ENCODE measurements around the gene ZNF845. TPM values are rescaled to one million over a fixed set of nuclear protein-coding genes. Genes with fewer than 3 reads are reported as not detected.
"Not testable (repeated sequence)": the region's sequence is repeated elsewhere in the genome, so short reads cannot be mapped to it uniquely, and the experiment has no call there.

The ZNF845 gene
- total RNA-seq, 2 donors from 2014 or later = 5.2 to 7.8 TPM

GRCh38 chr19:53372196-53372595, 38.6 kb downstream of the ZNF845 start:
- intact Hi-C loops (cut with DNase I, micrococcal nuclease) = no loop called here

DNA sequence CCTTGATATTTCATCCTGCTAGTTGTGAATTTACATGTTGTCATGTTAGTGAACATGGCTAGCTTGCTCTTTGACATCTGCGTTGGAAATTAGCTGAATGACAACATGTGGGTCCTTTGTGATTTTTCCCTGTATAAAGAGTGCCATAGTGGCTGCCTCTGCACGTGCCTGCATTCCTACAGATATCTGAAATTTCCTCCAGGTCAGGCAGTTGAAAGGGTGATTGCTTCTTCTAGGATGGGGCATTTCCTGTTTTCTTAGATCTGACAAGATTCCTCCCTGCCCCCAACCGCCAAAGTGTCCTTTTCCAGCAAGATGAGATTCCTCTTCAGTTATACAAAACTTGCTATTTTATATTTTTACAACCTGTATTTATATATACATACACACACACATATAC, 40.7 kb downstream of the ZNF845 start:
- intact Hi-C loops (cut with DNase I, micrococcal nuclease) = no loop called here
- ATAC-seq (no peak), DNase-seq (no peak)

More at GRCh38 chr19:53372196-53372595, 38.6 kb downstream of the ZNF845 start:
- ATAC-seq (no peak), DNase-seq (no peak)

- no peak for ATAC-seq
- DNase-seq = no peak
- intact Hi-C loops (cut with DNase I, micrococcal nuclease) = no loop called here
These were observed 41.2 kb downstream of the ZNF845 start for GRCh38 chr19:53374743-53375142.

DNA sequence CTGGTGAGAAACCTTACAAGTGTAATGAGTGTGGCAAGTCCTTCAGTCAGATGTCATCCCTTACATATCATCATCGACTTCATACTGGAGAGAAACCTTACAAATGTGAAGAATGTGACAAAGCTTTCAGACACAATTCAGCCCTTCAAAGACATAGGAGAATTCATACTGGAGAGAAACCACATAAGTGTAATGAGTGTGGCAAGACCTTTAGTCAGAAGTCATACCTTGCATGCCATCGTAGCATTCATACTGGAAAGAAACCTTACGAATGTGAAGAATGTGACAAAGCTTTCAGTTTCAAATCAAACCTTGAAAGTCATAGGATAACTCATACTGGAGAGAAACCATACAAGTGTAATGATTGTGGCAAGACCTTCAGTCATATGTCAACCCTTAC, 47.8 kb downstream of the ZNF845 start:
- ATAC-seq (no peak), DNase-seq (no peak)
- intact Hi-C loops (cut with DNase I, micrococcal nuclease) = no loop called here

- intact Hi-C loops (cut with DNase I, micrococcal nuclease) = no loop called here
- no peak for DNase-seq
- no peak for ATAC-seq
These were observed 54.6 kb downstream of the ZNF845 start for GRCh38 chr19:53388168-53388567.

- intact Hi-C loops (cut with DNase I, micrococcal nuclease) = no loop called here
- ATAC-seq = no peak
- DNase-seq = no peak
These were observed 55.4 kb downstream of the ZNF845 start for GRCh38 chr19:53388904-53389303.

GRCh38 chr19:53389571-53389970, 56.0 kb downstream of the ZNF845 start:
- DNase-seq (no peak), ATAC-seq (no peak)
- intact Hi-C loops (cut with DNase I, micrococcal nuclease) = no loop called here

- ATAC-seq = no peak
- DNase-seq = no peak
- intact Hi-C loops (cut with DNase I, micrococcal nuclease) = no loop called here
These were observed 56.4 kb downstream of the ZNF845 start for GRCh38 chr19:53389978-53390377.

DNA sequence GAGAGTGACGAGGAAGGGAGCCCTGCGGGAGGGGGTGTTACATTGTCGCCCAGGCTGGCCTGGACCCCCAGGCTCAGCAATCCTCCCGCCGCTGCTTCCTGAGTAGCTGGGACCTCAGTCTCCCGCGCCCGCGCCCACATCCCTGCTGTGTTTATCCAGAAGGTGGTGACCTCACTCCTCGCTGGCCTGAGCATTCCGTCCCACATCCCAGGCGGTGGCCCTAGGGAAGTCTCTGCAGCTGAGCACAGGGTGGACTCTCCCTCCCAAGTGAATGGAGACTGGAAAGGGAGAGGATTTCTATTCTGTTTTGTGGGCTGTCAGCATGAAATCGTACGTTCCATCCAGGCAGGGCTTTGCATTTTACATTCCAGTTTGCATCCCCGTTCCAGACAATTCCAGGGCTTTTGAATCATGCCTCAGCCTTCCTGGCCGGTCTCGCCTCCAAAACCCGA, 61.0 kb downstream of the ZNF845 start:
- ATAC-seq (peak; percentile 38), DNase-seq (peak; percentile 40 to 56)
- intact Hi-C loops (cut with DNase I, micrococcal nuclease) = no loop called here

- peak; percentile 98 for ATAC-seq
- intact Hi-C loops (cut with DNase I, micrococcal nuclease) = no loop called here
- peak; percentile 92 to 98 for DNase-seq
These were observed 61.7 kb downstream of the ZNF845 start, which contains the start of gene ZNF765 for GRCh38 chr19:53394974-53395839. TSS of gene ZNF765 (plus strand) at chr19:53395149. CDS start at chr19:53398016, 2,867 bp downstream.

DNA sequence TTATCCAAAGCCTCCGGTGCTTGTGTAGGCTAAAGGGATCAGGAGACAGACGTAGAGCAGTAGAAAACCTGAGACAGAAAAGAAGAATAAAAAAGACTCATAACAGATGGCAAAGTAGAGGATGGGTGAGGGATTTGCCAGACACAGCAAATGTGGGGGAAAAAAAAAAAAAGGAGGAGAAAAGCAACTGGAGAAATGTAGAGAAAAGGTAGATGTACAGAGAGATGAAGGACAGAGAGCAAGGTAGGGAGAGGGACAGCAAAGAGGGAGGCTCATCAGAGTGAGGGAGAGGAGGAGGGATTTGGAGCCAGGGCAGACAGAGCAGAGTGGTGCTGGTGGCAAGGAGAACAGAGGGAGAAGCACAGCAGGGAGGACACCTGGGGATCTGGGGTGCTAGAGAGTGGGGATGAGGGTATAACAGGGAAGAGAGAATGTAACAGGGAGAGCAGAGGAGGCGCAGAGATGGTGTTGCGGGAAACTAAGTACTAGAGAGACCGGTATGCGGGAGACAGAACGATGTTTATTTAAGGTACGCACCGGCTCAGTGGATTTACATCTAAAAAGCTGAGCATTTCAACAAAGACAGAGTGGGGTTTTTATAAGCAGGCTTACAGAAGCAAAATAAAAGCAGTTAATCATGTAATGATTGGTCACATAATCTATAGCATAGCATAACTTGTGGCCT, 62.4 kb downstream of the ZNF845 start:
- intact Hi-C loops (cut with DNase I, micrococcal nuclease); DNase-seq; ATAC-seq: not testable (repeated sequence)

DNA sequence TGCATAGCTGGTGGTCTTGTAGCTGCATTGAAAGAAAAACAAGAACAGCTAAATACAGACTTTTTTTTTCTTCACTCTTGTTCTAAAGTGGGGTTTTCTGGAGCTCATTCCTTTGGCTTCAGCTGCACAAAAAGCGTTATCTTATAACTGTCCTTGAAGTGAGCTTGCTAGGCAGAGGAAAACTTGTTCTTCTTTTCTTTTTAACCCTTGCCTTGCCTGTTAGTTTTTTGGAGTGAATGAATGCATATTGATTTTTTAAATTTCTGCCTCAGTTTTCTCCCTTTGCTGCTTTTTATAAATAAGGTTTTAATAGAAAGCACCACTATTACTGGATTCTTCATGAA, 62.9 kb downstream of the ZNF845 start:
- DNase-seq (no peak), ATAC-seq (no peak)
- intact Hi-C loops (cut with DNase I, micrococcal nuclease) = no loop called here

GRCh38 chr19:53397918-53398317, 64.4 kb downstream of the ZNF845 start:
- DNase-seq; ATAC-seq; intact Hi-C loops (cut with DNase I, micrococcal nuclease): not testable (repeated sequence)

Other genes starting within 250 kb of the ZNF845 start
- gene ZNF160, start 230.3 kb upstream of the ZNF845 start, total RNA-seq = 10 to 100 TPM; 20.4 to 21.2 TPM
- 1 to 10 TPM; 6.1 to 7.2 TPM for gene ZNF415, start 200.8 kb upstream of the ZNF845 start, total RNA-seq
- gene ZNF347, start 174.7 kb upstream of the ZNF845 start, total RNA-seq = 1 to 10 TPM; 6.3 to 8.0 TPM
- 1 to 10 TPM; 1.8 to 2.0 TPM for gene ZNF665, start 140.4 kb upstream of the ZNF845 start, total RNA-seq
- 1 to 10 TPM; 2.5 to 6.4 TPM for gene ZNF677, start 78.9 kb upstream of the ZNF845 start, total RNA-seq
- not detected for gene VN1R2, start 75.5 kb upstream of the ZNF845 start, total RNA-seq
- not detected for gene VN1R4, start 66.0 kb upstream of the ZNF845 start, total RNA-seq
- gene ZNF525, start 32.0 kb downstream of the ZNF845 start, total RNA-seq = 1 to 10 TPM; 8.6 to 9.3 TPM
- 1 to 10 TPM; 9.6 to 9.9 TPM for gene ZNF765, start 61.4 kb downstream of the ZNF845 start, total RNA-seq
- 1 to 10 TPM; 7.7 to 7.8 TPM for gene ZNF761, start 98.2 kb downstream of the ZNF845 start, total RNA-seq
- 1 to 10 TPM; 3.4 to 4.2 TPM for gene ZNF813, start 134.0 kb downstream of the ZNF845 start, total RNA-seq
- gene ZNF331, start 204.4 kb downstream of the ZNF845 start, total RNA-seq = 1 to 10 TPM; 5.3 to 6.0 TPM